K562 (cell line): ENCODE data around the gene MB21D2. TPM values are rescaled to one million over a fixed set of nuclear protein-coding genes. Genes with fewer than 3 reads are reported as not detected.

Experiments
- ATAC-seq: fragments of 200-7000 bp; cut with Tn5 transposase; 3 replicates; pipeline ENCODE4 v1.9.1; 2020; ENCODE audit warnings: moderate library complexity
- BruUV-seq: library from RNA; stranded (reverse); fragments of 400-500 nt; replicated peaks from 2 replicates; lab custom pipeline; 2021; lab: Mats Ljungman, UMichigan
- CTCF ChIA-PET: fragments of 300-600 bp; formaldehyde crosslinking; extraction: SDS; loops from one replicate; lab custom pipeline; 2021; ENCODE audit warnings: low intra/inter-chr PET ratio; lab: Yijun Ruan, JAX
- POLR2A ChIA-PET: fragments of 300-600, 350-650 bp; sonication (Branson Sonifier 250); formaldehyde crosslinking; extraction: SDS; loops from one replicate; lab custom pipeline; 2021; ENCODE audit warnings: antibody characterized with exemption, inconsistent platforms; lab: Yijun Ruan, JAX
- DNase-seq, 4 experiments: peaks; one replicate each; pipeline versions ENCODE4 v3.0.0 to v3.0.0-alpha.2; 2011 to 2018; ENCODE audit warnings: low spot score in 3 of 4, mixed read lengths in 3 of 4; ENCODE audit errors: extremely low read depth in 1 of 4
- FAIRE-seq: peaks from 2 replicates; lab custom pipeline; 2011; peaks lifted over from hg19 to GRCh38; lab: Jason Lieb, UNC
- H2AFZ ChIP-seq: 2 replicates; pipeline ENCODE4 v1.6.0; 2011; ENCODE audit warnings: low read depth, low read length, control low read depth, inconsistent platforms
- H3K27ac ChIP-seq: fragments of 200-600 bp; 3 replicates; pipeline ENCODE4 v1.8.0; 2011; ENCODE audit warnings: low read depth, mild to moderate bottlenecking, control low read depth, inconsistent platforms, low read length, moderate library complexity, mixed read lengths; ENCODE audit errors: extremely low read depth
- H3K27me3 ChIP-seq, 2 experiments: fragments of 300-600 bp in 1 of 2; 2 replicates in 1 of 2; 3 replicates in 1 of 2; pipeline versions ENCODE4 v1.6.0 to v1.8.0; 2011; ENCODE audit warnings: inconsistent platforms in 2 of 2, low read length in 2 of 2, mild to moderate bottlenecking in 1 of 2, mixed read lengths in 1 of 2, moderate library complexity in 1 of 2; ENCODE audit not compliant: control insufficient read depth in 2 of 2, insufficient read depth in 2 of 2
- H3K36me3 ChIP-seq: fragments of 300-600 bp; 3 replicates; pipeline ENCODE4 v1.8.0; 2011; ENCODE audit warnings: mild to moderate bottlenecking, low read length, inconsistent platforms; ENCODE audit not compliant: control insufficient read depth, insufficient read depth
- H3K4me1 ChIP-seq, 2 experiments: fragments of 200-600 bp in 1 of 2; replicated peaks in 1 of 2; 2 replicates in 1 of 2; 3 replicates in 1 of 2; pipeline versions ENCODE4 v1.5.1 to v1.8.0; 2011; ENCODE audit warnings: inconsistent platforms in 2 of 2, low read length in 2 of 2, mild to moderate bottlenecking in 1 of 2, mixed read lengths in 1 of 2, moderate library complexity in 1 of 2; ENCODE audit not compliant: control insufficient read depth in 2 of 2, insufficient read depth in 2 of 2
- H3K4me2 ChIP-seq: 2 replicates; pipeline ENCODE4 v1.6.1; 2011; ENCODE audit warnings: low read length, control low read depth, inconsistent platforms, mixed read lengths; ENCODE audit not compliant: insufficient read depth
- H3K4me3 ChIP-seq: fragments of 200-600 bp; sonication (generic), shearing (Covaris generic); 2 replicates; pipeline ENCODE4 v1.5.1; 2016; ENCODE audit warnings: control low read depth, inconsistent platforms
- H3K79me2 ChIP-seq: fragments of 200-600 bp; 3 replicates; pipeline ENCODE4 v1.8.0; 2011; ENCODE audit warnings: low read length, inconsistent platforms; ENCODE audit not compliant: control insufficient read depth, insufficient read depth
- H3K9ac ChIP-seq, 2 experiments: 2 replicates each; pipeline versions ENCODE4 v1.6.0 to v1.6.1; 2011; ENCODE audit warnings: low read depth in 2 of 2, low read length in 2 of 2, control low read depth in 1 of 2, inconsistent platforms in 1 of 2, mild to moderate bottlenecking in 1 of 2, mixed read lengths in 1 of 2; ENCODE audit not compliant: insufficient read depth in 1 of 2
- H3K9me1 ChIP-seq: one replicate; pipeline ENCODE4 v1.6.0; 2011; ENCODE audit warnings: inconsistent platforms, mild to moderate bottlenecking, low read length, moderate library complexity; ENCODE audit not compliant: control insufficient read depth, insufficient read depth
- H3K9me3 ChIP-seq: replicated peaks from 2 replicates; pipeline ENCODE4 v1.5.1; 2011; ENCODE audit warnings: low read depth, low read length, inconsistent platforms; ENCODE audit not compliant: control insufficient read depth, insufficient read depth
- H4K20me1 ChIP-seq: replicated peaks from 2 replicates; pipeline ENCODE4 v1.6.1; 2011; ENCODE audit warnings: low read length, inconsistent platforms, mixed read lengths; ENCODE audit not compliant: control insufficient read depth, insufficient read depth
- AFF4 ChIP-seq: sonication (generic); formaldehyde crosslinking; IDR thresholded peaks from 2 replicates; pipeline ENCODE4 v1.8.0; 2023; ENCODE audit warnings: mild to moderate bottlenecking, missing genetic modification reagents
- CTCFL ChIP-seq: IDR thresholded peaks from 2 replicates; pipeline ENCODE4 v1.6.1; 2011; ENCODE audit warnings: borderline replicate concordance, low read depth, mild to moderate bottlenecking, moderate library complexity, low read length; ENCODE audit not compliant: insufficient read depth, poor library complexity, severe bottlenecking
- EP300 ChIP-seq: IDR thresholded peaks from 2 replicates; pipeline ENCODE4 v1.6.1; 2012; ENCODE audit warnings: low read length, improper control_type of control experiment
- EWSR1 ChIP-seq: fragments of 450-650 bp; IDR thresholded peaks from 2 replicates; pipeline ENCODE4 v1.6.1; 2018; ENCODE audit warnings: borderline replicate concordance, mild to moderate bottlenecking, low read depth, moderate library complexity; ENCODE audit not compliant: partially characterized antibody
- NR3C1 ChIP-seq: sonication (generic); formaldehyde crosslinking; IDR thresholded peaks from 2 replicates; pipeline ENCODE4 v1.8.1; 2022; ENCODE audit warnings: missing genetic modification reagents
- WGBS: fragments of 100-300 bp; shearing (Covaris generic); methylation state at CpG from one replicate; pipeline ENCODE4 v1.1.6; 2016; ENCODE audit warnings: low coverage, mixed read lengths; ENCODE audit not compliant: insufficient coverage; ENCODE audit errors: missing lambda C conversion rate; 5-methylcytosine and 5-hydroxymethylcytosine counted together
- in situ Hi-C: fragments of 300-500 bp; cut with MboI; formaldehyde crosslinking; loops from 4 replicates; pipeline ENCODE4 v1.15.0; 2018; ENCODE audit warnings: inconsistent platforms, mixed read lengths
- intact Hi-C: fragments of 100-400 bp; cut with micrococcal nuclease; formaldehyde crosslinking; loops from 2 replicates; pipeline ENCODE4 v1.14.2; 2022
- polyA plus RNA-seq, 8 experiments: library from polyadenylated mRNA; depleted of rRNA in 4 of 8; stranded (reverse) in 5 of 8; unstranded in 3 of 8; fragments of >200 nt; fragmentation: Nextera tagmentation in 2 of 8; fragmentation: Illumina TruSeq in 1 of 8; extraction: Ambion mirVana in 2 of 8; extraction: Trizol in 1 of 8; gene quantifications; 2 replicates each; pipeline versions ENCODE4 v1.2.1 to v1.2.3, GENCODE V29; 2011 to 2014; ENCODE audit warnings: inconsistent platforms in 1 of 8, missing spikeins in 1 of 8
- total RNA-seq, 7 experiments: library from RNA; depleted of rRNA in 6 of 7; stranded (reverse); fragments of >200 nt in 6 of 7; fragmentation: Illumina TruSeq in 2 of 7; extraction: Trizol in 2 of 7; gene quantifications; 2 replicates each; pipeline versions ENCODE4 v1.2.1 to v1.2.3, GENCODE V29; 2011 to 2021; ENCODE audit warnings: low replicate concordance in 1 of 7

Gene MB21D2
- total and polyA plus RNA-seq, 9 of the 15 experiments (the other 6 are each of a cell fraction or from before 2014, with no cell fraction given) = 0.01 TPM; not detected in 8

GRCh38 chr3:192834428-192834827 lies 83.2 kb downstream of the MB21D2 start (continued):
- TF ChIP-seq AFF4 (CRISPR knock-in tag) = no peak
- TF ChIP-seq EP300 = no peak

GRCh38 chr3:192833177-192833890 lies 84.3 kb downstream of the MB21D2 start:
- no peaks in the 10 kb centered on the region; the same call in 1 of the 2 replicates for H4K20me1 ChIP-seq
- no peaks in the 10 kb centered on the region for H3K27me3 ChIP-seq
- no peaks in the 10 kb centered on the region for H3K9me3 ChIP-seq
- ATAC-seq (no peak), DNase-seq (no peak), FAIRE-seq (no peak)
- H3K27ac ChIP-seq = no peak overlapping the region
- ChIA-PET CTCF (no interaction called here), POLR2A (no interaction called here)
- intact Hi-C loops (no loop called here), in situ Hi-C loops (no loop called here)
- H3K4me1 ChIP-seq = no peaks in the 10 kb centered on the region
- no peaks in the 10 kb centered on the region for H3K9me1 ChIP-seq
- H3K4me3 ChIP-seq = no peak overlapping the region
- H3K9ac ChIP-seq = no peak overlapping the region
- no peaks in the 10 kb centered on the region for H3K36me3 ChIP-seq
- no peaks in the 10 kb centered on the region for H3K79me2 ChIP-seq
- no TSS peak for BruUV-seq
- H3K4me2 ChIP-seq = no peak overlapping the region
- no peak overlapping the region for H2AFZ ChIP-seq
- 1% methylated on average over 9 of the region's 9 CpGs for WGBS
- TF ChIP-seq EWSR1 (no peak), NR3C1 (CRISPR knock-in tag) (no peak), CTCFL (no peak)
